ENCODE data around the gene MATN4. TPM values are rescaled to one million over a fixed set of nuclear protein-coding genes. Genes with fewer than 3 reads are reported as not detected.

The MATN4 gene
- total and polyA plus RNA-seq, 12 donors: 0.06 to 0.28 (median 0.24) TPM; not detected in 9

DNA sequence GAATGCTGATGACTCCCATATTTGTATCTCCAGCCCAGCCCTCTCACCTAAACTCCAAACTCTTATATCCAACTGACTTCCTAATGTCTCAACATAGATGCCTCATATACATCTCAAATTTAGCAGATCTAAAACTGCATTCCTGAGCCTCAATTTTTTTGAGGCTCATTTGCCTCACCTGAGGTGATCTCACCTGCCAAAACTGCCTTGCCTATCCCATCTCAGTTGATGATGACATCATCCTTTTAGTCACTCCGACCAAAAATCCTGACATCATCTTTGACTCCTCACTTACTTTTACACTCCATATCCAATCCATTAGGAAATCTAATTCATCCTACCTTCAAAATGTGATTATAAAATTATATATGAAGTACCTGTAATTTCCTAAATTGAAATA lies 28.1 kb downstream of the MATN4 start:
- TF ChIP-seq, protein P1, sequence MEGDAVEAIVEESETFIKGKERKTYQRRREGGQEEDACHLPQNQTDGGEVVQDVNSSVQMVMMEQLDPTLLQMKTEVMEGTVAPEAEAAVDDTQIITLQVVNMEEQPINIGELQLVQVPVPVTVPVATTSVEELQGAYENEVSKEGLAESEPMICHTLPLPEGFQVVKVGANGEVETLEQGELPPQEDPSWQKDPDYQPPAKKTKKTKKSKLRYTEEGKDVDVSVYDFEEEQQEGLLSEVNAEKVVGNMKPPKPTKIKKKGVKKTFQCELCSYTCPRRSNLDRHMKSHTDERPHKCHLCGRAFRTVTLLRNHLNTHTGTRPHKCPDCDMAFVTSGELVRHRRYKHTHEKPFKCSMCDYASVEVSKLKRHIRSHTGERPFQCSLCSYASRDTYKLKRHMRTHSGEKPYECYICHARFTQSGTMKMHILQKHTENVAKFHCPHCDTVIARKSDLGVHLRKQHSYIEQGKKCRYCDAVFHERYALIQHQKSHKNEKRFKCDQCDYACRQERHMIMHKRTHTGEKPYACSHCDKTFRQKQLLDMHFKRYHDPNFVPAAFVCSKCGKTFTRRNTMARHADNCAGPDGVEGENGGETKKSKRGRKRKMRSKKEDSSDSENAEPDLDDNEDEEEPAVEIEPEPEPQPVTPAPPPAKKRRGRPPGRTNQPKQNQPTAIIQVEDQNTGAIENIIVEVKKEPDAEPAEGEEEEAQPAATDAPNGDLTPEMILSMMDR (IDR thresholded peaks at IDR 0.05): no peak
- H3K27ac ChIP-seq: no peak overlapping the region
- no peak overlapping the region for H3K4me3 ChIP-seq
- 65 to 85% methylated on average over 1 of the region's 1 CpG for WGBS, 2 donors
- no peak for ATAC-seq
- no peaks in the 10 kb centered on the region for H3K36me3 ChIP-seq
- H3K27me3 ChIP-seq: peaks cover 0 to 57% (median 38%) of the 10 kb centered on the region in 7 donors
- H3K4me1 ChIP-seq: no peaks in the 10 kb centered on the region
- no peak for DNase-seq
- H3K9me3 ChIP-seq: no peaks in the 10 kb centered on the region
- intact Hi-C loops (cut with DNase I): loop anchor here in 1 of 10 donors (10.0 kb wide), 1 partner anchor 235 kb away; no protein-coding TSS in a partner anchor

DNA sequence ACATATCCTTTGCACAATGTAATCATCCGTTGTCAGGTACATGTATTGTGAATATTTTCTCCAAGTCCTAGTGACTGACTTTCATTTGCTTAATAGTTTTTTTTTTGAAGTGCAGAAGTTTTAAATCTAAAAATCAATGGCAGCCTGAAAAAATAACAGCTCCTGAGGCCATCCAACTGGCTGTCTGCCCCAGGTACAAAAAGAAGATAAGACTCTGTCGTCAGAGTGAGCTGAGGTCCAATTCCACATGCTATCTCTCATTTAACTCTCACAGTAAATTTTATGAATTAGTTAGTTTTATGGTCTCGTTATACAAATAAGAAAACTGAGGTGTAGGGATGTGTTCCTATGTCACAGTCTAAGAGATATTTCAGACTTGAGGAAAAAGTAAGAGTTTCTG lies 32.8 kb downstream of the MATN4 start:
- 60 to 63% methylated on average over 3 of the region's 3 CpGs for WGBS, 2 donors
- no peak overlapping the region for H3K4me3 ChIP-seq
- TF ChIP-seq, protein P1 (IDR thresholded peaks at IDR 0.05): no peak
- ATAC-seq: no peak
- no peak for DNase-seq
- H3K27ac ChIP-seq: no peak overlapping the region
- no peaks in the 10 kb centered on the region for H3K4me1 ChIP-seq
- H3K36me3 ChIP-seq: no peaks in the 10 kb centered on the region
- H3K9me3 ChIP-seq: no peaks in the 10 kb centered on the region
- intact Hi-C loops (cut with DNase I): no loop called here
- H3K27me3 ChIP-seq: peaks cover 0 to 70% (median 35%) of the 10 kb centered on the region in 7 donors

DNA sequence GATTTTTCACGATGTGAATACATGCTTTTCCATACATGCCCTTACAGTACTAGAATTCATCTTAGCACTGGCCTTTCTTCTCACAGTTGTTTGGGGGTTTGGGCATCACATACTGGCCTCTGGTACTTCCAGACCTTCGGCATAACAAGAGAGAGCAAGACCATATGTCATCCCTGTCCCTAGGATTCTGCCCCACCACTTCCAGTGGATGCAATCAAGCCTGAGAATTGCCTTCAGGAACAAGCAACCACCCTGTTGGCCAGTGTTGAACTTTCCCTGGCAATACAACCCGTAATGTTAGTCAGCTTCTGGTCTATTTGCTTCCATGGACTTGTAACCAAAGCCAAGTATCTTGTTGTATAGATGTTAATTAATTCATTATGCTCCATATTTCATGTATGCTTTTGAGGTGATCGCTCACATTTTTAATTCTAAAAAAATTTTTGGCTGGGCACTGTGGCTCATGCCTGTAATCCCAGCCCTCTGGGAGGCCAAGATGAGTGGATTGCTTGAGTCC lies 38.3 kb downstream of the MATN4 start:
- Histone ChIP-seq H3K9me3 (no peaks in the 10 kb centered on the region), H3K27me3 (peaks cover 0 to 46% (median 24%) of the 10 kb centered on the region in 7 donors), H3K4me1 (no peaks in the 10 kb centered on the region), H3K27ac (no peak overlapping the region), H3K36me3 (no peaks in the 10 kb centered on the region), H3K4me3 (no peak overlapping the region)
- ATAC-seq: no peak
- DNase-seq: no peak
- 80 to 85% methylated on average over 4 of the region's 4 CpGs for WGBS, 2 donors
- intact Hi-C loops (cut with DNase I): no loop called here
- TF ChIP-seq, protein P1 (IDR thresholded peaks at IDR 0.05): no peak

DNA sequence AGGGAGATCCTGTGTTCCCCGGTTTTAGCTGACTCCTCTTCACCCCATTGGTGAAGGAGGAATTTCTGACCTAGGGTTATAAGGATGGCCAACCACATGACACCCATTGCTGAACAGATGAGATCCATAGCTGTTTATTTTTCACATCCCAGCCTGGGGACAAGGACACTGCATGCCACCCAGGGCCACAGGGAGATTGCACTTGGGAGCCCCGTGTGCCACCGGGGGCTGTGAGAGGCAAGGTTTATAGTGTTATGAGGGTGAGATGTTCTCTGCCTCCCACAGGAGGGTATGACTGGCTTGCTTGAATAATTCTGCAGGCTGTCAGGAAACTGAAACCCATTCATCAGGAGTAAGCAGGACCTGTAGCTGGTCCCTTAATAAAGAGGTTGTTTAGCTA lies 39.0 kb downstream of the MATN4 start:
- Histone ChIP-seq H3K27me3 (peaks cover 0 to 39% (median 21%) of the 10 kb centered on the region in 7 donors), H3K36me3 (no peaks in the 10 kb centered on the region), H3K9me3 (no peaks in the 10 kb centered on the region), H3K4me1 (no peaks in the 10 kb centered on the region), H3K27ac (no peak overlapping the region), H3K4me3 (no peak overlapping the region)
- 73 to 76% methylated on average over 3 of the region's 3 CpGs for WGBS, 2 donors
- TF ChIP-seq, protein P1 (IDR thresholded peaks at IDR 0.05): no peak
- no peak for DNase-seq
- intact Hi-C loops (cut with DNase I): no loop called here
- no peak for ATAC-seq
